HTERT RPE-1 (cell line): Measurements from ENCODE around the gene KIFC1.
"Not testable (repeated sequence)": the region's sequence is repeated elsewhere in the genome, so short reads cannot be mapped to it uniquely, and the experiment has no call there.

Experiments
- in situ Hi-C: fragments of 300-500 bp; cut with MboI; formaldehyde crosslinking; loops from 4 replicates; pipeline ENCODE4 v1.14.3; 2020; ENCODE audit warnings: low sequenced_read_pairs

Gene KIFC1

GRCh38 chr6:33391278-33391921 is at the start of gene KIFC1:
Gene KIFC1 (plus strand): TSS chr6:33391823. CDS start chr6:33391986, 163 bp downstream.
- in situ Hi-C loops = no loop called here

GRCh38 chr6:33343606-33343952 is 48.0 kb upstream of the KIFC1 start:
- in situ Hi-C loops = not testable (repeated sequence)

- in situ Hi-C loops = no loop called here
Measured at GRCh38 chr6:33343953-33344611, 47.5 kb upstream of the KIFC1 start.

- in situ Hi-C loops = no loop called here
Measured at GRCh38 chr6:33344701-33345697, 46.6 kb upstream of the KIFC1 start.

- in situ Hi-C loops = not testable (repeated sequence)
Measured at GRCh38 chr6:33346972-33347371, 44.7 kb upstream of the KIFC1 start.

GRCh38 chr6:33347816-33348215 is 43.8 kb upstream of the KIFC1 start:
- in situ Hi-C loops = no loop called here

- in situ Hi-C loops = not testable (repeated sequence)
Measured at GRCh38 chr6:33355860-33356259, 35.8 kb upstream of the KIFC1 start.

GRCh38 chr6:33356295-33356694 is 35.3 kb upstream of the KIFC1 start:
- in situ Hi-C loops = no loop called here

- in situ Hi-C loops = not testable (repeated sequence)
Measured at GRCh38 chr6:33357160-33357871, 34.3 kb upstream of the KIFC1 start.

GRCh38 chr6:33359331-33359730 is 32.3 kb upstream of the KIFC1 start:
- in situ Hi-C loops = no loop called here

GRCh38 chr6:33363486-33363885 is 28.1 kb upstream of the KIFC1 start:
- in situ Hi-C loops = not testable (repeated sequence)

- in situ Hi-C loops = not testable (repeated sequence)
Measured at GRCh38 chr6:33364475-33365205, 27.0 kb upstream of the KIFC1 start.

GRCh38 chr6:33365206-33365971 is 26.2 kb upstream of the KIFC1 start:
- in situ Hi-C loops = not testable (repeated sequence)

GRCh38 chr6:33367009-33367714 is 24.5 kb upstream of the KIFC1 start:
- in situ Hi-C loops = no loop called here

- in situ Hi-C loops = not testable (repeated sequence)
Measured at GRCh38 chr6:33367715-33368025, 24.0 kb upstream of the KIFC1 start.

GRCh38 chr6:33371901-33372300 is 19.7 kb upstream of the KIFC1 start:
- in situ Hi-C loops = not testable (repeated sequence)

GRCh38 chr6:33372526-33373123 is 19.0 kb upstream of the KIFC1 start:
- in situ Hi-C loops = no loop called here
